Stimulated activated CD8-positive, alpha-beta memory T cell treated with anti-CD3 and anti-CD28 coated beads, Interleukin-12 subunit alpha, Interleukin-12 subunit beta, amount 100 ng/mL, for 24 hours (primary cell): ENCODE data around the gene ACSM6.

Experiments
- DNase-seq: peaks from one replicate; pipeline ENCODE4 v3.0.0-alpha.2; 2020; ENCODE audit errors: extremely low read depth

The ACSM6 gene

DNA sequence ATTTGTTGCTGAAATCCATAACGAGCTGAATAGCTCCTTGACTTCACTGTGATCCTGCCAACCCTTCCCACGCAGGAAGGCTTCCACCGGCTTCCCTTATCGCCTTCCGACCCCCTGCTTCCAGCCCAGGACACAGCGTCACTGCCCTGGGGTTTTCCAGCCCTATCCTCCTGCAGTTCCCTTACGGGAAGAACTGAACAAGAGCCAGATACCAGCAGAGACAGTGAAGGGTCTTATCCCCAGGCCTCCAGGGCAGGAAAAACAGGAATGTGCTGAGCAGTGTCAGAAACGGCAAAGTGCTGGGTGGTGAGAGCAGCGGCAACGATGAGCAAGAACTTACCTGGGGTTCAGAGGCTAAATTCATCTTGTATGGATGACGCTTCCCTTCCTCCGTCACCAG is 74.4 kb downstream of the ACSM6 start:
- DNase-seq, result no peak

DNA sequence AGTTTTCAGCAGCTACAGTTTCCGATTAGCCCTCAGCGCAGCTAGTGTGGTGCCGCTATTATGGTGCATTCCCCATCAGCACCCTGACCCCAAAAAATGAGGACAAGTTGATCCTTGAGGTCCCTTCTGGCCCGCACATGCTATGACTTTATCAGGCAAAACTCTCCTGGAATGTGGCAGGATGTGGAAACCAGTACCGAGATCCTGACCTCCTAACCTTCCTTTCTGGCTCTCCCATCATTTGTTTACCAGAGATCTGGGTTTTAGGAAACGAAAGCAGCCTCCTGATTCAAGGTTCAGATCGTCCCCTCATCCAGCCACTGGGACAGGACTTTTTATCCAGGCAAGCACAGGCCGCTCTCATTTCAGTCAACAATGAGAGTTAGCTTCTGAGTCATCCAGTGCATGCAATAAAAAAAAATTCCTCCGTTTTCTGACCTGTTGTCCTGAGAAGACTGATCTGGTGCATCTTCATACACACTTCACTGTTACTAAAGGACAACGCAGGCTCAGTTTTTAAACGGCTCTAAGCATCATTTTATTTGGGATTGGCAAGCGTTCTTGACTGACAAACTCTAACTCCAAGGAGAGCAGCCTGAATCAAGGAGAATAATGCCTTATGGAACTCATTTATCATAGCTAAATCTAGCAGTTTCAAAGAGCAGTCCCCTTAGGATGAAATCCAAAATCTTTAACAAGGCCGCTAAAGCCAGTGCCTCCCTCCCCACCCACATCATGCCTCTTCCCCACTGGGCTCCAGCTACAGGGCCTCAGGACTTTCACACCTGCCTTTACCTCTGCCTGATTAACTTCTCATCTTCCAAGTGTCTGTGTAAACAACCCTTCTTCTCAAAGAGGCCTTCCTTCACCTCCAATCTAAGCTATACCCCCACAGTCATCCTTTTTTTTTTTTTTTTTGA is 79.6 kb downstream of the ACSM6 start:
- no peak for DNase-seq

DNA sequence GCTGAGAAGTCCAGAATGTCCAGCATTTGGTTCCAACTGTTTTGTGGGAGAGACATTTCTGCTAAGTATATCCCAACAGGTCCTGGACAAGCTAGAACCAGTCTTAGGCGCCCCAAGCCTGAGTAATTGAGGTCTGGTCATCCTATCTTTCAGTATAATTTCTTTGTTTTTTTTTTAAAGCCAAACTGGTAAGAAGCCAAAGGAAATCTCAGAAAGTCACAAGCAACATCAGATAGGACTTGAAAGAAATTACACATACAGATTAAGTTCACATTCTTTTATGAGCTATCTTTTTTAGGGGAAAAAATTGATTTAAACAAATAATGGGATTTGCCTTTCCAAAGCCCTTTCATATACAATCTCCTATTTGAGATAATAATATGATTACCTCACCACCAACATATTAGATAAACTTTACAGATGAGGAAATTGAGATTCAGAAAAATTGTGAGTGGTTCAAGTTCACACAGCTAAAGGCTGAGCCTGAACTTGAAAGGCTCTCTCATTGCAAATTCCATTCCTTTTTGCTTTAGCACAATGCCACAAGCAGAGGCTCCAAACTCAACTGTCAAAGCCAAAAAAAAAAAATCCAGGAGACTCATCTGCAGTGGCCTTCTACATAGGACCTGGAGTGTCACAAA is 81.8 kb downstream of the ACSM6 start:
- DNase-seq, result no peak

DNA sequence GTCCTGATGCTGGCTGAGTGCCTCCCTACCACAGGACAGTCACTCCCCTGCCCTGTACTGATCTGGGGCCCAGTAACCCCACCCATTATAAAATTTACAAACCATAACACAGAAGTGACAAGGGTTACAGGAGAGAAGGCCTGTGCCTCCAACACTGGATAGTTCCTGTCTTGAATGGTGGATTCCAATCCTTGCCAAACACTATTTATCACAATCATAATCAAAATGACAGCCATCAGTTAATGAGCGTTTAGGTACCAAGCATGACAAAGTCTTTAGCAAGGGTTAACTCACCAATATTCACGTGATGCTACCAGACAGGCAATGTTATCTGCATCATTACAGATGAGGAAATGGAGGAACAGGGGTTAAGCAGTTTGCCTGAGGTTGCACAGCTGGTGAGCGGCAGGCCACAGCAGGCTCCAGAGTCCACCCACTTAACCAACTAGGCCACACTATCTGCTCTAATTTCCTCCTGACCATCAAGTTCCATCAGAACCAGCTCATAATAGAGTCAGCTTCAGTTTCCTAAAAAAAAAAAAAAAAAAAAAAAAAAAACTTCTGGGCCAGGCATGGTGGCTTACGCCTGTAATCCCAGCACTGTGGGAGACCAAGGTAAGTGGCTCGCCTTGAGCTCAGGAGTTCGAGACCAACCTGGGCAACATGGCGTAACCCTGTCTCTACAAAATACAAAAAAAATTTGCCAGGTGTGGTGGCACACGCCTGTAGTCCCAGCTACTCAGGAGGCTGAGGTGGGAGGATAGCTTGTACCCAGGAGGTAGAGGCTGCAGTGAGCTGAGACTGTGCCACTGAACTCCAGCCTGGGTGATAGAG is 82.5 kb downstream of the ACSM6 start:
- DNase-seq, result no peak

DNA sequence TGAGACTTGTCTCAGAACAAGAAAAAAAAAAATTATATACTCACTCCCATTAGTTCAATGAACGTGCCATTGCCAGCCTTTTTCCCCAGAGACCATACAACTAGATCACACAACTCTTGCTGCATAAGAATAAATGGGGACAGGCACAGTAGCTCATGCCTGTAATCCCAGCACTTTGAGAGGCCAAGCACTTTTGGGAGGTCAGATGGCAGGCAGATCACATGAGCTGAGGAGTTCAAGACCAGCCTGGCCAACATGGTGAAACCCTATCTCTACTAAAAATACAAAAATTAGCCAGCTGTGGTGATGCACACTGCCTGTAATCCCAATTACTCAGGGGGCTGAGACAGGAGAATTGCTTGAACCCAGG is 83.1 kb downstream of the ACSM6 start:
- no peak for DNase-seq

DNA sequence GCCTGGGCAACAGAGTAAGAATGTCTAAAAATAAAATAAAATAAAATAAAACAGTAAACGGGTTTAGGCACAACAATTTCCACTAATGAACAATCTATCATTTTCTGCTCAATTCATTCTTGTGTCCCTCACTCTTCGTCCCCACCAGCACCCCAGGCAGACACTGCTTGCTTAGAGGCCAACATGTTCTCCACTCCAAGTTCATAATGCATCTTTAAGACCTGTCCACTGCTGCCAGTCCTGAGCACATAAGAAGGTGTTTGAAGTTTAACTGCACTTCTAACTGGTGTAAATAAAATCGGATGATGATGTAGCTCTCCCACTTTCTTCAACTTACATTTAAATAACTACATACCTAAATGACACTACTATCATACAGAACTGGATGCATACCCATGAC is 83.6 kb downstream of the ACSM6 start:
- no peak for DNase-seq
